Right lobe of liver (tissue), 6 donors: Measurements from ENCODE around the gene CDKN1A. TPM values are rescaled to one million over a fixed set of nuclear protein-coding genes. Genes with fewer than 3 reads are reported as not detected.

Source experiments
- ATAC-seq, 4 donors: fragments of 200-7000 bp; cut with Tn5 transposase; one replicate each; pipeline ENCODE4 v1.9.1; 2020; ENCODE audit warnings: mild to moderate bottlenecking in 4 of 4, moderate library complexity in 4 of 4
- DNase-seq, 3 donors: peaks; one replicate each; pipeline ENCODE4 v3.0.0-alpha.2; 2020
- H3K27ac ChIP-seq, 3 donors: fragments of 200-600 bp; one replicate each; pipeline ENCODE4 v1.8.0; 2022
- H3K27me3 ChIP-seq, 2 donors: fragments of 200-600 bp; one replicate each; pipeline ENCODE4 v1.8.0; 2022
- H3K36me3 ChIP-seq, 4 donors: fragments of 200-600 bp; sonication (generic) in 1 of 4; one replicate each; pipeline versions ENCODE4 v1.5.1 to v1.8.0; 2017 to 2022; ENCODE audit warnings: control low read depth in 1 of 4
- H3K4me1 ChIP-seq, 4 donors: fragments of 200-600 bp; sonication (generic) in 1 of 4; one replicate each; pipeline versions ENCODE4 v1.5.1 to v1.8.0; 2017 to 2022; ENCODE audit warnings: control low read depth in 1 of 4
- H3K4me3 ChIP-seq, 3 donors: fragments of 200-600 bp; one replicate each; pipeline ENCODE4 v1.8.0; 2022
- H3K9me3 ChIP-seq, 4 donors: fragments of 200-600 bp; sonication (generic) in 1 of 4; one replicate each; pipeline versions ENCODE4 v1.5.1 to v1.8.0; 2017 to 2022; ENCODE audit warnings: control low read depth in 1 of 4
- CTCF ChIP-seq, 4 donors: fragments of 200-600 bp in 3 of 4; fragments of 450-650 bp in 1 of 4; IDR thresholded peaks; one replicate each; pipeline versions ENCODE4 v1.5.1 to v1.8.0; 2016 to 2022; ENCODE audit warnings: antibody characterized with exemption in 4 of 4, mild to moderate bottlenecking in 2 of 4
- POLR2A ChIP-seq: fragments of 450-650 bp; IDR thresholded peaks from one replicate; pipeline ENCODE4 v1.6.1; 2017; ENCODE audit warnings: antibody characterized with exemption, mild to moderate bottlenecking
- WGBS: methylation state at CpG from one replicate; pipeline ENCODE4 v1.1.6; 2018; ENCODE audit warnings: low coverage, low lambda C conversion rate; ENCODE audit not compliant: insufficient coverage; ENCODE audit errors: missing lambda C conversion rate; 5-methylcytosine and 5-hydroxymethylcytosine counted together
- intact Hi-C, 2 donors: fragments of 100-400 bp; cut with DNase I; formaldehyde crosslinking; loops; one replicate each; pipeline versions ENCODE4 v1.11.2 to v1.14.1; 2022
- total RNA-seq, 6 experiments: library from RNA; depleted of rRNA in 2 of 6; stranded (reverse); fragments of >200 nt in 2 of 6; fragmentation: NEBNext Ultra II Directional in 3 of 6; extraction: Animal tissue kit (Norgen Biotek cat#: 25700) in 3 of 6; gene quantifications; one replicate each; pipeline versions ENCODE4 v1.1.0 to v1.2.4, GENCODE V29; 2016 to 2023
- donor health status: DM: no; HTN: yes; CAD: no.
- donor health status: DM: no; HTN: no; CAD: no.
- donor health status: DM: no; HTN: no; CAD: no.
- donor health status: DM: no; HTN: yes; CAD: no.
- donor health status: DM: no; HTN: yes; CAD: no.

Gene CDKN1A
- total RNA-seq, 6 experiments from 2014 or later: 20.0 to 124 (median 58.6) TPM

GRCh38 chr6:36662827-36663256 is 15.7 kb upstream of the CDKN1A start:
- H3K36me3 ChIP-seq: no peaks in the 10 kb centered on the region
- DNase-seq: peak in 1 of 3 donors; percentile 58
- intact Hi-C loops: no loop called here
- ATAC-seq: peak; percentile 27 to 62 (median 42)
- H3K4me3 ChIP-seq: no peak overlapping the region
- 55% methylated on average over 6 of the region's 6 CpGs for WGBS
- TF ChIP-seq CTCF (IDR thresholded peaks at IDR 0.05): no peak
- no peaks in the 10 kb centered on the region for H3K9me3 ChIP-seq
- H3K27me3 ChIP-seq: no peaks in the 10 kb centered on the region
- H3K27ac ChIP-seq: no peak overlapping the region
- H3K4me1 ChIP-seq: peaks cover 0 to 13% (median 0%) of the 10 kb centered on the region in 4 donors

- H3K4me1 ChIP-seq: peaks cover 0 to 13% (median 0%) of the 10 kb centered on the region in 4 donors
- TF ChIP-seq CTCF (IDR thresholded peaks at IDR 0.05): no peak
- TF ChIP-seq POLR2A: no peak
- no peak overlapping the region for H3K4me3 ChIP-seq
- no peak overlapping the region for H3K27ac ChIP-seq
- DNase-seq (no peak), ATAC-seq (no peak)
- no peaks in the 10 kb centered on the region for H3K9me3 ChIP-seq
- no peaks in the 10 kb centered on the region for H3K36me3 ChIP-seq
- 72% methylated on average over 4 of the region's 4 CpGs for WGBS
- intact Hi-C loops: no loop called here
- no peaks in the 10 kb centered on the region for H3K27me3 ChIP-seq
Observed at GRCh38 chr6:36663504-36664446, 14.7 kb upstream of the CDKN1A start.

- Histone ChIP-seq H3K4me3 (no peak overlapping the region), H3K9me3 (no peaks in the 10 kb centered on the region), H3K4me1 (peaks cover 0 to 13% (median 0%) of the 10 kb centered on the region in 4 donors), H3K27me3 (no peaks in the 10 kb centered on the region), H3K36me3 (no peaks in the 10 kb centered on the region), H3K27ac (no peak overlapping the region)
- DNase-seq (no peak), ATAC-seq (no peak)
- TF ChIP-seq POLR2A (no peak), CTCF (IDR thresholded peaks at IDR 0.05) (no peak)
- intact Hi-C loops: no loop called here
- WGBS: 89% methylated on average over 4 of the region's 4 CpGs
Observed at GRCh38 chr6:36665180-36665579, 13.3 kb upstream of the CDKN1A start.

- intact Hi-C loops: no loop called here
- no peak overlapping the region for H3K27ac ChIP-seq
- ATAC-seq (no peak), DNase-seq (no peak)
- H3K4me3 ChIP-seq: no peak overlapping the region
- no peaks in the 10 kb centered on the region for H3K9me3 ChIP-seq
- H3K27me3 ChIP-seq: no peaks in the 10 kb centered on the region
- WGBS: no CpG with 5 or more reads among the region's 2 CpGs
- H3K4me1 ChIP-seq: peaks cover 0 to 10% (median 0%) of the 10 kb centered on the region in 4 donors
- TF ChIP-seq POLR2A (no peak), CTCF (IDR thresholded peaks at IDR 0.05) (no peak)
- H3K36me3 ChIP-seq: no peaks in the 10 kb centered on the region
Observed at GRCh38 chr6:36666287-36666686, 12.2 kb upstream of the CDKN1A start.
